Keratinocyte (primary cell): ENCODE data around the gene EXOC4.

ENCODE experiments used
- EZH2 ChIP-seq: IDR thresholded peaks from one replicate; pipeline ENCODE4 v1.6.1; 2012; ENCODE audit warnings: inconsistent platforms, mild to moderate bottlenecking, low read length, moderate library complexity
- TF ChIP-seq, protein P1 (sequence below), 3 experiments: IDR thresholded peaks in 1 of 3; conservative IDR thresholded peaks in 1 of 3; optimal IDR thresholded peaks in 1 of 3; 2 replicates in 2 of 3; 3 replicates in 1 of 3; pipeline versions ENCODE3 to v1.5.1; 2011; ENCODE audit warnings: low read length in 3 of 3, mild to moderate bottlenecking in 3 of 3, moderate library complexity in 2 of 3, control low read depth in 1 of 3, inconsistent platforms in 1 of 3; ENCODE audit not compliant: insufficient read depth in 2 of 3; ENCODE audit errors: extremely low read depth in 1 of 3

- TF ChIP-seq, protein P1, sequence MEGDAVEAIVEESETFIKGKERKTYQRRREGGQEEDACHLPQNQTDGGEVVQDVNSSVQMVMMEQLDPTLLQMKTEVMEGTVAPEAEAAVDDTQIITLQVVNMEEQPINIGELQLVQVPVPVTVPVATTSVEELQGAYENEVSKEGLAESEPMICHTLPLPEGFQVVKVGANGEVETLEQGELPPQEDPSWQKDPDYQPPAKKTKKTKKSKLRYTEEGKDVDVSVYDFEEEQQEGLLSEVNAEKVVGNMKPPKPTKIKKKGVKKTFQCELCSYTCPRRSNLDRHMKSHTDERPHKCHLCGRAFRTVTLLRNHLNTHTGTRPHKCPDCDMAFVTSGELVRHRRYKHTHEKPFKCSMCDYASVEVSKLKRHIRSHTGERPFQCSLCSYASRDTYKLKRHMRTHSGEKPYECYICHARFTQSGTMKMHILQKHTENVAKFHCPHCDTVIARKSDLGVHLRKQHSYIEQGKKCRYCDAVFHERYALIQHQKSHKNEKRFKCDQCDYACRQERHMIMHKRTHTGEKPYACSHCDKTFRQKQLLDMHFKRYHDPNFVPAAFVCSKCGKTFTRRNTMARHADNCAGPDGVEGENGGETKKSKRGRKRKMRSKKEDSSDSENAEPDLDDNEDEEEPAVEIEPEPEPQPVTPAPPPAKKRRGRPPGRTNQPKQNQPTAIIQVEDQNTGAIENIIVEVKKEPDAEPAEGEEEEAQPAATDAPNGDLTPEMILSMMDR (optimal IDR thresholded peaks at IDR 0.05 in 1 of 3, IDR thresholded peaks at IDR 0.05 in 1 of 3, conservative IDR thresholded peaks at IDR 0.05 in 1 of 3; ENCODE audit: extremely low read depth in 1 of 3, insufficient read depth in 2 of 3, low read length in 3 of 3), result no peak
- no peak for TF ChIP-seq EZH2
Measured at GRCh38 chr7:133911724-133912123, 658.8 kb downstream of the EXOC4 start.
